Transverse colon (tissue), 4 donors: ENCODE results near the gene PRKCE. TPM values are rescaled to one million over a fixed set of nuclear protein-coding genes. Genes with fewer than 3 reads are reported as not detected.

ENCODE experiments used
- DNase-seq: peaks from one replicate; pipeline ENCODE4 v3.0.0-alpha.2; 2019
- H3K27ac ChIP-seq, 4 donors: fragments of 200-600 bp; sonication (generic); 2 replicates each; pipeline ENCODE4 v1.5.1; 2016 to 2018; ENCODE audit warnings: inconsistent platforms in 4 of 4
- H3K27me3 ChIP-seq: fragments of 200-600 bp; sonication (generic); 2 replicates; pipeline ENCODE4 v1.5.1; 2017; ENCODE audit warnings: inconsistent platforms
- H3K36me3 ChIP-seq, 4 donors: fragments of 200-600 bp; sonication (generic); 2 replicates each; pipeline ENCODE4 v1.5.1; 2017 to 2019; ENCODE audit warnings: inconsistent platforms in 4 of 4
- H3K4me1 ChIP-seq, 4 donors: fragments of 200-600 bp; sonication (generic); 2 replicates each; pipeline ENCODE4 v1.5.1; 2017 to 2020; ENCODE audit warnings: inconsistent platforms in 4 of 4
- H3K4me3 ChIP-seq, 4 donors: fragments of 200-600 bp; sonication (generic); 1 replicate in 1 of 4; 2 replicates in 3 of 4; pipeline versions ENCODE4 v1.5.1 to v1.6.1; 2017 to 2019; ENCODE audit warnings: inconsistent platforms in 4 of 4
- H3K9me3 ChIP-seq, 2 donors: fragments of 200-600 bp; sonication (generic); 2 replicates each; pipeline ENCODE4 v1.5.1; 2017 to 2019; ENCODE audit warnings: inconsistent platforms in 2 of 2
- CTCF ChIP-seq, 5 experiments: fragments of 200-600 bp in 3 of 5; fragments of 450-650 bp in 2 of 5; sonication (generic) in 3 of 5; IDR thresholded peaks; 1 replicate in 2 of 5; 2 replicates in 3 of 5; pipeline ENCODE4 v1.5.1; 2016 to 2017; ENCODE audit warnings: antibody characterized with exemption in 5 of 5, inconsistent platforms in 3 of 5, mild to moderate bottlenecking in 2 of 5, moderate library complexity in 1 of 5
- EP300 ChIP-seq: sonication (generic); formaldehyde crosslinking; IDR thresholded peaks from one replicate; pipeline ENCODE4 v1.6.1; 2017; ENCODE audit warnings: antibody characterized with exemption, low read depth
- POLR2A ChIP-seq: fragments of 450-650 bp; IDR thresholded peaks from one replicate; pipeline ENCODE4 v1.6.1; 2016; ENCODE audit warnings: antibody characterized with exemption, mild to moderate bottlenecking, moderate library complexity
- POLR2AphosphoS5 ChIP-seq, 3 donors: sonication (generic); formaldehyde crosslinking; IDR thresholded peaks; one replicate each; pipeline ENCODE4 v1.6.1; 2016; ENCODE audit warnings: antibody characterized with exemption in 3 of 3
- WGBS, 2 donors: methylation state at CpG; one replicate each; pipeline ENCODE4 v1.1.5; 2018; ENCODE audit warnings: low coverage in 1 of 2; 5-methylcytosine and 5-hydroxymethylcytosine counted together
- in situ Hi-C, 4 donors: fragments of 200-750 bp; cut with MboI; loops; one replicate each; pipeline versions ENCODE4 v1.15.0 to v1.15.1; 2017; ENCODE audit warnings: low sequenced_read_pairs in 3 of 4, low pct_ligation_motif_present in 1 of 4, low pct_unique_long_range_greater_than_20kb in 1 of 4
- intact Hi-C: fragments of 100-400 bp; cut with DNase I; formaldehyde crosslinking; loops from one replicate; pipeline ENCODE4 v1.15.1; 2023; ENCODE audit warnings: low total_unique reads
- total RNA-seq, 4 donors: library from RNA; depleted of rRNA; stranded (reverse); fragments of >200 nt; gene quantifications; one replicate each; pipeline ENCODE4 v1.1.0, GENCODE V29; 2016

The PRKCE gene
- total RNA-seq, 4 donors from 2014 or later = 8.6 to 20.6 (median 11.3) TPM

- H3K27ac ChIP-seq = no peak overlapping the region
- no peak for DNase-seq
- no peaks in the 10 kb centered on the region for H3K27me3 ChIP-seq
- H3K4me1 ChIP-seq = peaks cover 0 to 12% (median 5%) of the 10 kb centered on the region in 4 donors
- H3K9me3 ChIP-seq = no peaks in the 10 kb centered on the region
- no peaks in the 10 kb centered on the region for H3K36me3 ChIP-seq
- TF ChIP-seq POLR2AphosphoS5 (IDR thresholded peaks at IDR 0.05) (no peak), CTCF (IDR thresholded peaks at IDR 0.05) (no peak), POLR2A (no peak), EP300 (no peak)
- 52 to 67% methylated on average over 4 of the region's 4 CpGs for WGBS, 2 donors
- intact Hi-C loops (no loop called here), in situ Hi-C loops (no loop called here)
- H3K4me3 ChIP-seq = no peak overlapping the region
Measured at GRCh38 chr2:46158661-46159060, 507.2 kb downstream of the PRKCE start.

GRCh38 chr2:46160326-46160725, 508.9 kb downstream of the PRKCE start:
- H3K4me3 ChIP-seq = no peak overlapping the region
- H3K9me3 ChIP-seq = no peaks in the 10 kb centered on the region
- DNase-seq = no peak
- TF ChIP-seq POLR2AphosphoS5 (IDR thresholded peaks at IDR 0.05) (no peak), POLR2A (no peak), CTCF (IDR thresholded peaks at IDR 0.05) (no peak), EP300 (no peak)
- H3K36me3 ChIP-seq = no peaks in the 10 kb centered on the region
- intact Hi-C loops = no loop called here
- no peaks in the 10 kb centered on the region for H3K27me3 ChIP-seq
- no peak overlapping the region for H3K27ac ChIP-seq
- 73% methylated on average over 6 of the region's 6 CpGs; no CpG with 5 or more reads in 1 of the 2 donors for WGBS, 2 donors
- in situ Hi-C loops = no loop called here
- peaks cover 12 to 29% (median 21%) of the 10 kb centered on the region in 4 donors for H3K4me1 ChIP-seq

- Histone ChIP-seq H3K36me3 (no peaks in the 10 kb centered on the region), H3K4me1 (peaks cover 12 to 29% (median 23%) of the 10 kb centered on the region in 4 donors), H3K27ac (peak overlapping the region in 1 of 4 donors; percentile 5), H3K4me3 (no peak overlapping the region), H3K27me3 (no peaks in the 10 kb centered on the region), H3K9me3 (no peaks in the 10 kb centered on the region)
- WGBS, 2 donors = 41 to 67% methylated on average over 3 to 4 of the region's 4 CpGs
- in situ Hi-C loops = no loop called here
- no peak for DNase-seq
- TF ChIP-seq EP300 (no peak), CTCF (IDR thresholded peaks at IDR 0.05) (no peak), POLR2AphosphoS5 (IDR thresholded peaks at IDR 0.05) (no peak), POLR2A (no peak)
- intact Hi-C loops = no loop called here
Measured at GRCh38 chr2:46161315-46161714, 509.8 kb downstream of the PRKCE start.

GRCh38 chr2:46161911-46162310, 510.4 kb downstream of the PRKCE start:
- H3K27me3 ChIP-seq = no peaks in the 10 kb centered on the region
- 75 to 79% methylated on average over 3 of the region's 3 CpGs for WGBS, 2 donors
- intact Hi-C loops (no loop called here), in situ Hi-C loops (no loop called here)
- H3K9me3 ChIP-seq = no peaks in the 10 kb centered on the region
- no peak for DNase-seq
- H3K36me3 ChIP-seq = no peaks in the 10 kb centered on the region
- no peak for TF ChIP-seq CTCF (IDR thresholded peaks at IDR 0.05)
- TF ChIP-seq POLR2A = no peak
- no peak for TF ChIP-seq POLR2AphosphoS5 (IDR thresholded peaks at IDR 0.05)
- no peak for TF ChIP-seq EP300
- H3K27ac ChIP-seq = peak overlapping the region; percentile 1 to 23 (median 13)
- no peak overlapping the region for H3K4me3 ChIP-seq
- H3K4me1 ChIP-seq = peaks cover 12 to 29% (median 23%) of the 10 kb centered on the region in 4 donors
